Colon (tissue), 2 donors: ENCODE data around the gene AFG1L.
A peak's percentile ranks its signal among the peaks of the same experiment; 100 is the strongest.
"Not testable (repeated sequence)": the region's sequence is repeated elsewhere in the genome, so short reads cannot be mapped to it uniquely, and the experiment has no call there.

Source experiments
- FAIRE-seq: peaks from 2 replicates; lab custom pipeline; 2012; peaks lifted over from hg19 to GRCh38; lab: Jason Lieb, UNC
- donor health status: control.
- donor health status: control.

AFG1L gene

GRCh38 chr6:108417027-108417426, 122.2 kb downstream of the AFG1L start:
- FAIRE-seq, result no peak

GRCh38 chr6:108419474-108419873, 124.6 kb downstream of the AFG1L start:
- FAIRE-seq, result peak; percentile 81

- FAIRE-seq, result peak; percentile 89
These were observed 125.2 kb downstream of the AFG1L start for GRCh38 chr6:108419934-108420609.

GRCh38 chr6:108421366-108421765, 126.5 kb downstream of the AFG1L start:
- FAIRE-seq, result no peak

GRCh38 chr6:108423982-108424705, 129.3 kb downstream of the AFG1L start:
- FAIRE-seq, result no peak

- FAIRE-seq, result no peak
These were observed 130.6 kb downstream of the AFG1L start for GRCh38 chr6:108425428-108425827.

GRCh38 chr6:108432143-108432542, 137.3 kb downstream of the AFG1L start:
- no peak for FAIRE-seq

- FAIRE-seq, result no peak
These were observed 137.9 kb downstream of the AFG1L start for GRCh38 chr6:108432792-108433191.

- FAIRE-seq, result no peak
These were observed 139.4 kb downstream of the AFG1L start for GRCh38 chr6:108434222-108434621.

- FAIRE-seq, result no peak
These were observed 140.5 kb downstream of the AFG1L start for GRCh38 chr6:108435391-108435790.

- FAIRE-seq, result no peak
These were observed 141.9 kb downstream of the AFG1L start for GRCh38 chr6:108436771-108437170.

- FAIRE-seq, result no peak
These were observed 143.0 kb downstream of the AFG1L start for GRCh38 chr6:108437821-108438220.

- FAIRE-seq, result no peak
These were observed 144.1 kb downstream of the AFG1L start for GRCh38 chr6:108438918-108439317.

- FAIRE-seq, result no peak
These were observed 146.3 kb downstream of the AFG1L start for GRCh38 chr6:108441141-108441540.

GRCh38 chr6:108442770-108443520, 148.1 kb downstream of the AFG1L start:
- FAIRE-seq, result no peak

- no peak for FAIRE-seq
These were observed 151.8 kb downstream of the AFG1L start for GRCh38 chr6:108446629-108447150.

- FAIRE-seq, result no peak
These were observed 153.6 kb downstream of the AFG1L start for GRCh38 chr6:108448481-108448880.

GRCh38 chr6:108449717-108450116, 154.9 kb downstream of the AFG1L start:
- not testable (repeated sequence) for FAIRE-seq

GRCh38 chr6:108451816-108452215, 157.0 kb downstream of the AFG1L start:
- FAIRE-seq, result no peak

- FAIRE-seq, result no peak
These were observed 157.9 kb downstream of the AFG1L start for GRCh38 chr6:108452711-108453195.

GRCh38 chr6:108453601-108454185, 158.8 kb downstream of the AFG1L start:
- no peak for FAIRE-seq

- FAIRE-seq, result no peak
These were observed 159.5 kb downstream of the AFG1L start for GRCh38 chr6:108454356-108454755.
